Cardiac septum (tissue), 1 donor: Measurements from ENCODE around the gene MYLIP. TPM values are rescaled to one million over a fixed set of nuclear protein-coding genes. Genes with fewer than 3 reads are reported as not detected.

Experiments used
- DNase-seq: peaks from one replicate; pipeline ENCODE4 v3.0.0-alpha.2; 2020; ENCODE audit warnings: low spot score
- intact Hi-C: fragments of 100-400 bp; cut with DNase I; formaldehyde crosslinking; loops from one replicate; pipeline ENCODE4 v1.14.0; 2022
- microRNA-seq: library from miRNA; unstranded; fragments of <30 nt; microRNA quantifications from one replicate; pipeline ENCODE4 v1.2.0, GENCODE V29; 2020
- total RNA-seq: library from RNA; stranded (reverse); fragmentation: NEBNext Ultra II Directional; extraction: Animal tissue kit (Norgen Biotek cat#: 25700); gene quantifications from one replicate; pipeline ENCODE4 v1.2.1, GENCODE V29; 2021
- donor health status: DM: no; HTN: no; CAD: no.

The MYLIP gene
- total RNA-seq, 1 donor from 2014 or later, result 17.6 TPM

GRCh38 chr6:16184551-16184950 is 55.7 kb downstream of the MYLIP start:
- intact Hi-C loops, result loop anchor here (5.0 kb wide), 1 partner anchor 57 kb away; the partner anchor contains the start of gene MYLIP

GRCh38 chr6:16187176-16187575 is 58.3 kb downstream of the MYLIP start:
- no peak for DNase-seq
- intact Hi-C loops, result no loop called here

More at GRCh38 chr6:16184551-16184950, 55.7 kb downstream of the MYLIP start:
- no peak for DNase-seq

- no peak for DNase-seq
- intact Hi-C loops, result no loop called here
Observed at GRCh38 chr6:16190214-16190613, 61.3 kb downstream of the MYLIP start.

GRCh38 chr6:16196260-16196983 is 67.5 kb downstream of the MYLIP start:
- intact Hi-C loops, result no loop called here
- DNase-seq, result no peak

GRCh38 chr6:16196984-16197546 is 68.2 kb downstream of the MYLIP start:
- DNase-seq, result no peak
- intact Hi-C loops, result no loop called here

Small RNA genes lying within 50 kb of the gene (microRNA-seq; reads per million reads assigned to microRNA genes)
- gene MIR4639, result not detected

Other genes starting within 250 kb of the MYLIP start
- gene GMPR, start 109.5 kb downstream of the MYLIP start, total RNA-seq, result 71.0 TPM